IPS-20b (cell line): ENCODE data around the gene GABRR3.

Experiments
- H3K27ac ChIP-seq: one replicate; pipeline ENCODE4 v1.5.1; 2013; ENCODE audit warnings: low read length
- H3K27me3 ChIP-seq: 2 replicates; pipeline ENCODE4 v1.6.1; 2013; ENCODE audit warnings: mild to moderate bottlenecking, low read length, inconsistent platforms; ENCODE audit not compliant: insufficient read depth
- H3K36me3 ChIP-seq: 2 replicates; pipeline ENCODE4 v1.6.1; 2013; ENCODE audit warnings: low read depth, mild to moderate bottlenecking, inconsistent platforms, low read length, moderate library complexity; ENCODE audit not compliant: insufficient read depth
- H3K4me1 ChIP-seq: 2 replicates; pipeline ENCODE4 v1.6.1; 2013; ENCODE audit warnings: mild to moderate bottlenecking, control low read depth, inconsistent platforms, low read length, moderate library complexity; ENCODE audit not compliant: insufficient read depth
- H3K4me3 ChIP-seq: 2 replicates; pipeline ENCODE4 v1.5.1; 2013; ENCODE audit warnings: mild to moderate bottlenecking, low read length, inconsistent platforms
- H3K9ac ChIP-seq: 2 replicates; pipeline ENCODE4 v1.6.1; 2013; ENCODE audit warnings: low read depth, mild to moderate bottlenecking, inconsistent platforms, low read length, moderate library complexity
- H3K9me3 ChIP-seq: 2 replicates; pipeline ENCODE4 v1.6.1; 2013; ENCODE audit warnings: mild to moderate bottlenecking, low read depth, low read length, inconsistent platforms; ENCODE audit not compliant: insufficient read depth

Gene GABRR3

GRCh38 chr3:97967966-97968365 is 67.1 kb downstream of the GABRR3 start:
- Histone ChIP-seq H3K4me3 (no peak overlapping the region), H3K9ac (no peak overlapping the region), H3K27ac (no peak overlapping the region), H3K36me3 (no peaks in the 10 kb centered on the region; the same call in 1 of the 2 replicates), H3K27me3 (peaks cover 13% of the 10 kb centered on the region; the same call in 1 of the 2 replicates), H3K4me1 (peaks cover 7% of the 10 kb centered on the region; the same call in 1 of the 2 replicates), H3K9me3 (no peaks in the 10 kb centered on the region)

GRCh38 chr3:97960993-97961766 is 73.9 kb downstream of the GABRR3 start:
- Histone ChIP-seq H3K9me3 (no peaks in the 10 kb centered on the region), H3K36me3 (peaks cover 10% of the 10 kb centered on the region; the same call in 1 of the 2 replicates), H3K27ac (no peak overlapping the region), H3K9ac (no peak overlapping the region), H3K4me3 (no peak overlapping the region), H3K27me3 (no peaks in the 10 kb centered on the region), H3K4me1 (no peaks in the 10 kb centered on the region)

- no peak overlapping the region for H3K9ac ChIP-seq
- H3K4me1 ChIP-seq: no peaks in the 10 kb centered on the region
- no peak overlapping the region for H3K4me3 ChIP-seq
- no peaks in the 10 kb centered on the region for H3K9me3 ChIP-seq
- H3K27ac ChIP-seq: no peak overlapping the region
- H3K36me3 ChIP-seq: peaks cover 10% of the 10 kb centered on the region; the same call in 1 of the 2 replicates
- H3K27me3 ChIP-seq: no peaks in the 10 kb centered on the region
Measured at GRCh38 chr3:97960551-97960950, 74.6 kb downstream of the GABRR3 start.

- Histone ChIP-seq H3K27me3 (no peaks in the 10 kb centered on the region), H3K36me3 (peaks cover 10% of the 10 kb centered on the region; the same call in 1 of the 2 replicates), H3K9me3 (no peaks in the 10 kb centered on the region)
Measured at GRCh38 chr3:97959872-97960271, 75.2 kb downstream of the GABRR3 start.

GRCh38 chr3:97958796-97959195 is 76.3 kb downstream of the GABRR3 start:
- Histone ChIP-seq H3K9ac (no peak overlapping the region), H3K27ac (no peak overlapping the region), H3K36me3 (peaks cover 17% of the 10 kb centered on the region; the same call in 1 of the 2 replicates), H3K4me3 (no peak overlapping the region), H3K9me3 (no peaks in the 10 kb centered on the region), H3K4me1 (no peaks in the 10 kb centered on the region), H3K27me3 (no peaks in the 10 kb centered on the region)

More at GRCh38 chr3:97959872-97960271, 75.2 kb downstream of the GABRR3 start:
- H3K4me3 ChIP-seq: no peak overlapping the region
- H3K9ac ChIP-seq: no peak overlapping the region
- H3K4me1 ChIP-seq: no peaks in the 10 kb centered on the region
- H3K27ac ChIP-seq: no peak overlapping the region

GRCh38 chr3:97958396-97958795 is 76.7 kb downstream of the GABRR3 start:
- H3K27ac ChIP-seq: no peak overlapping the region
- H3K27me3 ChIP-seq: no peaks in the 10 kb centered on the region
- H3K36me3 ChIP-seq: peaks cover 20% of the 10 kb centered on the region; the same call in 1 of the 2 replicates
- no peaks in the 10 kb centered on the region for H3K9me3 ChIP-seq
- H3K4me3 ChIP-seq: no peak overlapping the region
- no peaks in the 10 kb centered on the region for H3K4me1 ChIP-seq
- no peak overlapping the region for H3K9ac ChIP-seq

GRCh38 chr3:97957617-97958311 is 77.4 kb downstream of the GABRR3 start:
- H3K36me3 ChIP-seq: peaks cover 20% of the 10 kb centered on the region; the same call in 1 of the 2 replicates
- H3K4me3 ChIP-seq: no peak overlapping the region

GRCh38 chr3:97956051-97956450 is 79.1 kb downstream of the GABRR3 start:
- Histone ChIP-seq H3K4me3 (no peak overlapping the region), H3K9me3 (no peaks in the 10 kb centered on the region), H3K4me1 (no peaks in the 10 kb centered on the region), H3K9ac (no peak overlapping the region), H3K27ac (no peak overlapping the region), H3K27me3 (no peaks in the 10 kb centered on the region), H3K36me3 (peaks cover 23% of the 10 kb centered on the region; the same call in 1 of the 2 replicates)

More at GRCh38 chr3:97957617-97958311, 77.4 kb downstream of the GABRR3 start:
- Histone ChIP-seq H3K9me3 (no peaks in the 10 kb centered on the region), H3K27ac (no peak overlapping the region), H3K9ac (no peak overlapping the region), H3K4me1 (no peaks in the 10 kb centered on the region), H3K27me3 (no peaks in the 10 kb centered on the region)

- Histone ChIP-seq H3K9me3 (no peaks in the 10 kb centered on the region), H3K9ac (no peak overlapping the region), H3K4me3 (no peak overlapping the region), H3K27me3 (no peaks in the 10 kb centered on the region), H3K27ac (no peak overlapping the region), H3K36me3 (peaks cover 34% of the 10 kb centered on the region; the same call in 1 of the 2 replicates), H3K4me1 (no peaks in the 10 kb centered on the region)
Measured at GRCh38 chr3:97954228-97954827, 80.8 kb downstream of the GABRR3 start.

- H3K27ac ChIP-seq: no peak overlapping the region
- no peaks in the 10 kb centered on the region for H3K27me3 ChIP-seq
- H3K4me1 ChIP-seq: no peaks in the 10 kb centered on the region
- no peak overlapping the region for H3K9ac ChIP-seq
- no peak overlapping the region for H3K4me3 ChIP-seq
- H3K36me3 ChIP-seq: peaks cover 38% of the 10 kb centered on the region; the same call in 1 of the 2 replicates
- H3K9me3 ChIP-seq: no peaks in the 10 kb centered on the region
Measured at GRCh38 chr3:97952872-97953271, 82.2 kb downstream of the GABRR3 start.

GRCh38 chr3:97952280-97952679 is 82.8 kb downstream of the GABRR3 start:
- Histone ChIP-seq H3K27me3 (no peaks in the 10 kb centered on the region), H3K36me3 (peaks cover 43% of the 10 kb centered on the region; the same call in 1 of the 2 replicates), H3K9me3 (no peaks in the 10 kb centered on the region), H3K27ac (no peak overlapping the region), H3K4me3 (no peak overlapping the region), H3K9ac (no peak overlapping the region), H3K4me1 (no peaks in the 10 kb centered on the region)
